Smooth muscle cell (in vitro differentiated cells): ENCODE measurements around the gene LRMDA. TPM values are rescaled to one million over a fixed set of nuclear protein-coding genes. Genes with fewer than 3 reads are reported as not detected.

ENCODE experiments used
- DNase-seq: peaks from one replicate; lab custom pipeline; 2025; ENCODE audit not compliant: unreplicated experiment; lab: John Stamatoyannopoulos, UW
- H2AFZ ChIP-seq: fragments of 200-600 bp; sonication (generic); 2 replicates; pipeline ENCODE4 v1.6.0; 2016; ENCODE audit warnings: antibody characterized with exemption, low read depth, mild to moderate bottlenecking
- H3F3A ChIP-seq: fragments of 200-600 bp; sonication (generic); 2 replicates; pipeline ENCODE4 v1.6.0; 2017; ENCODE audit warnings: antibody characterized with exemption, low read depth
- H3K27ac ChIP-seq: fragments of 200-600 bp; sonication (generic); 2 replicates; pipeline ENCODE4 v1.5.1; 2016; ENCODE audit warnings: low read depth, mild to moderate bottlenecking
- H3K27me3 ChIP-seq: fragments of 200-600 bp; sonication (generic); 2 replicates; pipeline ENCODE4 v1.6.1; 2016; ENCODE audit warnings: low read depth, mild to moderate bottlenecking
- H3K36me3 ChIP-seq: fragments of 200-600 bp; sonication (generic); 2 replicates; pipeline ENCODE4 v1.5.1; 2016; ENCODE audit warnings: low read depth
- H3K4me1 ChIP-seq: fragments of 200-600 bp; sonication (generic); 2 replicates; pipeline ENCODE4 v1.5.1; 2016; ENCODE audit warnings: low read depth
- H3K4me2 ChIP-seq: fragments of 200-600 bp; sonication (generic); 2 replicates; pipeline ENCODE4 v1.6.0; 2016; ENCODE audit warnings: mild to moderate bottlenecking
- H3K4me3 ChIP-seq: fragments of 200-600 bp; sonication (generic); 2 replicates; pipeline ENCODE4 v1.5.1; 2016; ENCODE audit warnings: mild to moderate bottlenecking
- H3K79me2 ChIP-seq: fragments of 200-600 bp; sonication (generic); 2 replicates; pipeline ENCODE4 v1.6.0; 2016; ENCODE audit warnings: low read depth, mild to moderate bottlenecking
- H3K9ac ChIP-seq: fragments of 200-600 bp; sonication (generic); 2 replicates; pipeline ENCODE4 v1.6.0; 2016; ENCODE audit warnings: low read depth
- H3K9me3 ChIP-seq: fragments of 200-600 bp; sonication (generic); replicated peaks from 2 replicates; pipeline ENCODE4 v1.5.1; 2016; ENCODE audit warnings: low read depth
- H4K20me1 ChIP-seq: fragments of 200-600 bp; sonication (generic); 2 replicates; pipeline ENCODE4 v1.6.0; 2016; ENCODE audit warnings: low read depth
- CTCF ChIP-seq: fragments of 200-600 bp; sonication (generic); IDR thresholded peaks from 2 replicates; pipeline ENCODE4 v1.5.1; 2017; ENCODE audit warnings: borderline replicate concordance, mild to moderate bottlenecking, antibody characterized with exemption; ENCODE audit not compliant: insufficient read depth, poor library complexity, severe bottlenecking
- WGBS: methylation state at CpG from one replicate; pipeline ENCODE4 v1.1.7; 2016; ENCODE audit warnings: low lambda C conversion rate; 5-methylcytosine and 5-hydroxymethylcytosine counted together
- polyA plus RNA-seq: library from polyadenylated mRNA; unstranded; fragments of >200 nt; fragmentation: Nextera tagmentation; extraction: Ambion mirVana; gene quantifications from 2 replicates; pipeline ENCODE4 v1.2.1, GENCODE V29; 2016
- total RNA-seq: library from RNA; depleted of rRNA; stranded (reverse); fragments of >200 nt; gene quantifications from 2 replicates; pipeline ENCODE4 v1.2.3, GENCODE V29; 2014

Gene LRMDA
- total and polyA plus RNA-seq, 2 experiments from 2014 or later = 1.5 to 1.6 TPM

GRCh38 chr10:75496191-75496567 lies 64.8 kb downstream of the LRMDA start:
- Histone ChIP-seq H3K27ac (no peak overlapping the region), H3K4me1 (no peaks in the 10 kb centered on the region), H3K27me3 (no peaks in the 10 kb centered on the region), H4K20me1 (no peaks in the 10 kb centered on the region), H2AFZ (no peak overlapping the region), H3K9ac (no peak overlapping the region), H3K4me2 (no peak overlapping the region), H3K9me3 (no peaks in the 10 kb centered on the region), H3K36me3 (no peaks in the 10 kb centered on the region), H3K4me3 (no peak overlapping the region), H3K79me2 (no peaks in the 10 kb centered on the region), H3F3A (peaks cover 7% of the 10 kb centered on the region)
- DNase-seq = no peak
- no peak for TF ChIP-seq CTCF
- 91% methylated on average over 1 of the region's 1 CpG for WGBS

- DNase-seq = peak; percentile 15
- Histone ChIP-seq H3K79me2 (no peaks in the 10 kb centered on the region), H3K4me2 (peak overlapping the region; percentile 33), H3F3A (peaks cover 7% of the 10 kb centered on the region), H2AFZ (no peak overlapping the region), H3K4me3 (no peak overlapping the region), H3K27ac (peak overlapping the region; percentile 55), H4K20me1 (no peaks in the 10 kb centered on the region), H3K36me3 (no peaks in the 10 kb centered on the region), H3K9ac (no peak overlapping the region), H3K27me3 (no peaks in the 10 kb centered on the region), H3K9me3 (no peaks in the 10 kb centered on the region), H3K4me1 (no peaks in the 10 kb centered on the region)
- no peak for TF ChIP-seq CTCF
- 12% methylated on average over 15 of the region's 15 CpGs for WGBS
Measured at GRCh38 chr10:75497997-75498883, 66.8 kb downstream of the LRMDA start.

GRCh38 chr10:75498884-75499350 lies 67.5 kb downstream of the LRMDA start:
- no peak overlapping the region for H3K9ac ChIP-seq
- no peak for TF ChIP-seq CTCF
- peak overlapping the region; percentile 15 for H3K4me2 ChIP-seq
- H3F3A ChIP-seq = peaks cover 7% of the 10 kb centered on the region
- no peak overlapping the region for H2AFZ ChIP-seq
- H3K27me3 ChIP-seq = no peaks in the 10 kb centered on the region
- no peak for DNase-seq
- H3K4me3 ChIP-seq = no peak overlapping the region
- WGBS = 53% methylated on average over 5 of the region's 5 CpGs
- no peaks in the 10 kb centered on the region for H3K79me2 ChIP-seq
- no peaks in the 10 kb centered on the region for H3K4me1 ChIP-seq
- H3K36me3 ChIP-seq = no peaks in the 10 kb centered on the region
- H4K20me1 ChIP-seq = no peaks in the 10 kb centered on the region
- no peak overlapping the region for H3K27ac ChIP-seq
- no peaks in the 10 kb centered on the region for H3K9me3 ChIP-seq
